HG03095 (cell line): ENCODE data around the gene CCM2.
A peak's percentile ranks its signal among the peaks of the same experiment; 100 is the strongest.

ENCODE experiments used
- ATAC-seq: cut with Tn5 transposase; IDR thresholded peaks from one replicate; pipeline ENCODE4 v1.9.1; 2021; ENCODE audit warnings: moderate library complexity; ENCODE audit not compliant: unreplicated experiment

CCM2 gene

DNA sequence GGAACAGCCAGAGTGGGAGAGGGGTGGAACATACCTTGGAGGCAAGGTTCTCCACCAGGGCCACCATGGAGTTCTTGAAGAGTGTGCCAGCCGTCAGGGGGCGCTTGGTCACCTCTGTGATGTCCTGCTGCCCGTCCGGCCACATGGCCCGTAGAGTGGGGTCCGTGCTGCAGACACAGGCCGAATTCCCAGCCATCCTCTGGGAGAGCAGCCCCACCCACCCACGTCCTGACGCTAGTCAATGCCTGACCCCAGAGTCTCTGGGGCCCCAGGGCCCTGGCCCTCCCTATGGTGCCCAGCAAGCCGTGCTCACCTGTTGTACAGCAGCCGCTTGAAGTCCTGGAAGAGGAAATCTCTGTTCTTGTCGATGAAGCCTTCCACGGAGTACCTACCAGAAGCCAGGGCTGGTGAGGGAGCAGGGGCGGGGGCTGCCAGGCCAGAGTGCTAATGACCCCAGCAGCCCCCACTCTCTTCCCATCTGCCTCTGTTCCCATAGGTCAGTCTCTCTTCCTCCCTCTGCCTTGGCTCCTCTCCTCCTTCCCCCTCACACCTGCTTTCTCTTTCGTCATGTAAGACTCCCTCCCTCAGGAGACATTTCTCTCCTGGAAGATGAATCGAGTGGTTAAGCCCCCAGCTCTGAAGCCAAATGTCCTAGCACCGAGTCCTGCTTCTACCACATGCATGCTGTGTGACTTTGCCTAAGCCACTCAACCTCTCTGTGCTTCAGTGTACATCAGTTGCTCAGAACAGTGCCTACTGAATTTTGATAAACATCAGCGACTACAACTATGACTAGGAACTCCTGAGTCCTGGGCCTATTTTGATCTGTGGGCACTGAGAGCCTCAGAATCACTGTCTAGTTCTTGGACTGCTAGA, 32.2 kb upstream of the CCM2 start:
- no peak for ATAC-seq

DNA sequence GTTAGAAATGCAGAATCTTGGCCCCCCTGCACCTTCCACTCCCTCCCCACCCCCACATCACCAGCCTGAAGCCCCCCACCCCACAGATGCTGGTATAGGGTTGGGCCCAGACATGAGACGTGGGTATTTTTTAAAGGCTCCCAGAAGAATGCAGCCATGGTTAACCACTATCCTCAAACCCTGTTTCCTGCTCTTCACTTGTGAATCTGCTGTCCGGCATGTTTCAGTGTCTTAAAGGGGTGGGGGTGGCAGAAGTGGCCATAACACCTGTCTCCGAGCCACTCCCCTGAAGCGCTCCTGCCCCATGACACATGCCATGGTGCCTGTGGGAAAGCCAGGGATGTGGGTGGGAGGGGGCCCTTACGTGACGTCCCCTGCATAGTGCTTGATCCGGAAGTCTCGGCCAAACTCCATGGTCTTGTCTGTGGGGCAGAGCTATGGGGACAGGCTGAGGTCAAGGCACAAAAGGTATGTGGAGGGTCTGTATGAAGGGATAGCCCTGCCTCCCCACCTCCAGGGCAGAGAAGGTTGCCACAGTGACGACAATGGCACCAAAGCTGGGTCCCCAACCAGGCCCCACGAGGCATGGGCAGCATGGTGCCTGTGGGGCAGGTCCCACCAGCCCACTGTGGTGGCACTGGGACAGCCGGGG, 30.8 kb upstream of the CCM2 start:
- ATAC-seq: no peak

DNA sequence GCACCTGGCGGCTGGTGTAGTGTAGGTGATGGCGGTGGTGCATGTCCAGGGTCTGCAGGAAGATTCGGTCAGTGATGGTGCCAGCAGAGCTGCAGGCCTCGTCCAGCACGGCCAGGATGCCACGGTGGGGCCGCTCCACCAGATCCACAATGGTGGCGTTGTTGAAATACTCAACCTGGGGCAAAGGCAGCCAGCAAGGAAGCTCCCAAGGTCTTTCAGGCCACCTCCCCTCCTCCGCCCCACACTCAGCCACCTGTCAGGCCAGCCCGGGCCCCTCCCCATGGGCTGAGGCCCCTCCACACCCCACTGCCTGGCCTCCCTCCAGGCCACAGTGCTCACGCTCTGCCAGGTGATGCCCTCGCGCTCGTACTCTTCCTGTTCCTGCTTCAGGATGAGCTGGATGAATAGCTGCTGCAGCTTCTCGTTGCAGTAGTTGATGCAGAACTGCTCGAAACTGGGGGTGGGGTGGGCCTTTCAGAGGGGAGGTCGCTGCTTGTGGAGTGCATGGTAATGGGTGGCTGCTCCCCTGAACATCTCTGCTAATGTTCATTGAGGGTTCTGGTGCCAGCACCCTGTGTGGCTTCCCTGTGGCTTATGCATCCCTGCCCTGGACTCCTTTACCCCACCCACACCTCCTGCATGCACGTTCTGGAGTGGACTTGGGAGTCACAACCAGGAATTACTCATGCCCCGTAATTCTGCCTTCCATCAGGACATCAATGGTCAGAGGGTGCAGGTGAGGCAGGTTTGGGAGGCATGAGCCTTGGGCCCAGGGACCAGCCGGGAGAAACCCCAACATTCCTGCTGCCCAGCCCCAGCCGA, 30.1 kb upstream of the CCM2 start:
- no peak for ATAC-seq

DNA sequence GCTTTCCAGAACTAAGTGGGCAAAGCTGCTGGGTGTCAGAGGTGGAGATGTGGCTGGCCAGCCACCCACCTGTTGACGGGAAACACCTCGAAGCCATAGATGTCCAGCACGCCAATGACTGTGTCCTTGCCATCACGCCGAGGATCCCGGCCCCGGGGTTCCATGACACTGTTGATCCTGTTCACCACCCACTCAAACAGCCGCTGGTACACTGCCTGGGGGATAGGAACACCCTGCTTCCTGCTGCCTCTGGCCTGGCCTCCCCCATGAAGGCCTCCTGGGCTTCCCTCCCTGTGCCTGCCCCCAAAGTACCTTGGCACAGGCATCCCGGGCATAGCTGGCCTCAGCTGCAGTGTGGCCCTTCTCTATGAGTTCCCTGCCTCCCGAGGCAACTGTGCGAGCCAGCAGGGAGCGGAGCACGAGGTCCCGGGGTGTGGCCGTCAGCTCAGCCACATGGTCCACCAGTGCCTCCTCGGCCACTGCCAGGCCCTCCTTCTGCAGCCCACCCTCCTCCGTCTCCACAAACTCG, 29.4 kb upstream of the CCM2 start:
- ATAC-seq: no peak

DNA sequence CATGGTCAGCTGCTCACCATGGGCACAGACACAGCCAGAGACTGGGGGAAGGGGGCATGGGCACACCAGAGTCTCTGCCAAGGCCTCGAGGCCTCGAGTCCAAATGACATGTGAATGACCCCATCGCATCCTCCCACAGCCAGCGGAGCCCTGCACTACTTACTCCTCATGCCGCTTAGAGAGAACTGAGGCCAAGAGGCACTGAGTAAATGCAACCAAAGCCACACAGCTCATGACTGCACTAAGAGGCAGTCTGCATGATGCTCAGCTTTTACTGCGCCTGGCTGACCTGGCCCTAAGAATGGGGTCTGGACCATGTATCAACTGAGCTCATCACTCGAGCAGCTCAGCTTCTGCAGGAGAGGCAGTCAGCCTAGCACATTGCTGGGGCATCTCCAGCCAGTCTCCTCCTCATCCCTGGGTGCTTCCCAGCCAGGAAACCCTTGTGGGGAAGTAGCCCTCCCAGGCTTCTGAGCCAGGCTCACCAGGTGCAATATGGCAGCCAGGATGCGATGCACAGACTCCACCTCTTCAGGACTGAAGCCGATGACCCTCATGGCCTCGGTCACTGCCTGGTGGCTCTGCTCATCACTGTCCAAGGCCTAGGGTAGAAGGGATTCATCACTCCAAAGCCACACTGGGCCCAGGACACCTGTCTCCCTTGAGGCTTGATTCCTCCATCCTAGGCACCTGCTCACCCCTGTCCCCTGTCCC, 28.7 kb upstream of the CCM2 start:
- no peak for ATAC-seq

DNA sequence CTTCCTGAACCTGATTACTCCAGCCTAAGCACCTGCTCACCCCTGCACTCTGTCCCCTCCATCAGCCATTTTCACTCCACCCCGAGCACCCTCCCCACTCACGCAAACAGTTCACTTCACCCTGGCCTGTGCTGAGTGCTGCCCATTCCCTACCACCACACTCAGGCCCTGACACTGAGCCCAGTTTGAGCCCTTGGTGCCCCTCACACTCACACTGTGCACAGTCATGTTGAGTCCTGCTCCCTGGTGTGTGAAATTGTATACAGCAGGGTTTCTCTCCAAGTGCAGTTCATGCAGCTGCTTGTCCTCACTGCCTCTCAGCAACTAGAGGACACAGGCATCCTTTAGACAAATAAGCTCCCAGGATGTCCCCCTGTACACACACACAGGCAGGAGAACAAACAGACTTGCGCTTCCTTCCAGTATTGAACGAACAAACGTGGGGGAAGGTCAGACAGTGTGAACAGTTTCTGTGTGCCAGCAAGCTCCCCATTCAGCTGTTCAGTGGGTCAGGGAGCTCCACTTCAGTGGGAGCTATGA, 28.0 kb upstream of the CCM2 start:
- ATAC-seq: no peak

DNA sequence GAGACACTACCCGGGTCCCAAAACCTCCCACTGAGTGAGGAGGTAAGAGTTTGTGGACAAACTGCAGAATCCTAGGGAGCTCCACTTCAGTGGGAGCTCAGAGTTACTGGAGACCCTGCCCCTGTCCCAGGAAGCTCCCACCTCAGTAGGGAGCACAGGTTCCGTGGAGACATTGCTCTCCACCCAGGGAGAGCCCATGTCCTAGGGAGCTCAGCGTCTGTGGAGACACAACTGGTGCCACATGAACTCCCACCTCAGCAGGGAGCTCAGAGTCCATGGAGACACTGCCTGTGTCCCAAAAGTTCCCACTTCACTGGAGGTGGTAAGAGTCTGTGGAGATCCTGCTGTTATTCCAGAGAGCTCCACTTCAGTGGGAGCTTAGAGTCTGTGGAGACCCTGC, 27.4 kb upstream of the CCM2 start:
- no peak for ATAC-seq

DNA sequence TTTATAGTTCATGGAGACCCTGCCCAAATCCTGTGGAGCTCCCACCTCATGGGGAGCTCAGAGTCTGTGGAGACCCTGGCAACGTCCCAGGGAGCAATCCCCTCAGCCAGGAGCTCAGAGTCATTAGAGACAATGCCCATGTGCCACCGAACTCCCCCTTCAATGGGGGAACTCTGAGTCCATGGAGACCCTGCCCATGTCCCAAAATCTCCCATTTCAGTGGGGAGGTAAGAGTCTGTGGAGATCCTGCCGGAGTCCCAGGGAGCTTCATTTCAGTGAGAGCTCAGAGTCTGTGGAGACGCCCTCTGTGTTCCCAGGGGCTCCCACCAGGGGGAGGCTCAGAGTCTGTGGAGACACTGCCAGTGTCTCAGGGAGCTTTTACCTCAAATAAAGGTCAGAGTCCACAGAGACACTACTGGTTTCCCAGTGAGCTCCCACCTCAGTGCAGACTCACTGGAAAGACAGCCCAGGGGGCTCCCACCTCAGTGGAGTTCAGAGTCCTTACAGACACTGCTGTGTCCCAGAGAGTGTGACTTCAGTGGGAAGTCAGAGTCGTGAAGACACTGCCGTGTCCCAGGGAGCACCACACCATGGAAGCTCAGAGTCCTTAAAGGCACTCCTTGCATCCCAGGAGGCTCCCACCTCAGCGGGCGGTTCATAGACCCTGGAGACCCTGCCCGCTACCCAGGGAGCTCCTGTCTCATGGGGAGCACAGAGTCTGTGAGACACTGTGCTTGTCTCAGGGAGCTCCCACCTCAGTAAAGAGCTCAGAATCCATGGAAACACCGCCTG, 26.2 kb upstream of the CCM2 start:
- no peak for ATAC-seq

DNA sequence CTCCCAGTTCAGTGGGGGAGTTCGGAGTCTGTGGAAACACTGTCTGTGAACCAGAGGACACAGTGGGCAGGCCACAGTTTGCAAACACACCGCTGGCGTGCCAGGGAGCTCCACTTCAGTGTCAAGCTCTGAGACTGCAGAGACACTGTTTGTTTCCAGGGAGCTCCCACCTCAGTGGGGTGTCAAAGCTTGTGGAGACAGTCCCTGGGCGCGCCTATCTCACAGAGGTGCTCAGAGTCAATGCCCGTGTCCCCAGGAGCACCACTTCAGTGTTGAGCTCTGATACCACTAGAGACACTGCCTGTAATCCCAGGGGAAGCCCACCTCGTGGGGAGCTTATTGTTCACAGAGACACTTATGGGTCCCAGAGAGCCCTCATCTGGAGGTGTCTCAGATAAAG, 25.5 kb upstream of the CCM2 start:
- no peak for ATAC-seq

DNA sequence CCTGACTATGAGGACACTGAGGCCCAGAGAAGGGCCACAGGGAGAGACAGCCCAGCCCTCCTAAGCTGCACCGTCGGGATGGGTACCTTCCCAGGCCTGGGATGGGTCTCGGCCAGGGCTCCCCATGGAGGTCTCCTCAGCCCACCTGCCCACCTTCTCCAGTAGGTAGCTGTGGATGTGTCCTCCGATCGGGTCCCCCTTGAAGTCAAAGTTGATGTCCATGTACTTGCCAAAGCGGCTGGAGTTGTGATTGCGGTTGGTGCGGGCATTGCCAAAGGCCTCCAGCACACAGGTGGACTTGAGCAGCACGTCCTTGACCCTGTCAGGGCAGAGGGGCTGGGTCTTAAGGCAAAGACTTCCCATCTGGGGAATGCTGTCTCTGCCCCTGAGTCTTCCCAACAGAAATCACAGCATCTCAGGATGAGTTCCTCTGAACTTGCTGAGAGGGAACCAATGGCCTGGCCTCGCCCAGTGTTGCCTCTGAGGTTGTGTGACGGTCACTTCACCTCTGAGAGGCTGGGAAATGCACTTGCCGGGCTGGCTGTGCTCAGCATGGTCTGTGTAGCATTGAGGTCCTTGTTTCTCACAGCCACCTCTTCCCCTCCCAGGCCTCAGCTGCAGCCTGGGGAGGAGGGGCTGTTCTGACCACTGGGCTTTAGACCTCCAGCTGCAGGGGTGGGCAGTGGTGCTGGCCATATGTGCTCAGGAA, 24.5 kb upstream of the CCM2 start:
- no peak for ATAC-seq

DNA sequence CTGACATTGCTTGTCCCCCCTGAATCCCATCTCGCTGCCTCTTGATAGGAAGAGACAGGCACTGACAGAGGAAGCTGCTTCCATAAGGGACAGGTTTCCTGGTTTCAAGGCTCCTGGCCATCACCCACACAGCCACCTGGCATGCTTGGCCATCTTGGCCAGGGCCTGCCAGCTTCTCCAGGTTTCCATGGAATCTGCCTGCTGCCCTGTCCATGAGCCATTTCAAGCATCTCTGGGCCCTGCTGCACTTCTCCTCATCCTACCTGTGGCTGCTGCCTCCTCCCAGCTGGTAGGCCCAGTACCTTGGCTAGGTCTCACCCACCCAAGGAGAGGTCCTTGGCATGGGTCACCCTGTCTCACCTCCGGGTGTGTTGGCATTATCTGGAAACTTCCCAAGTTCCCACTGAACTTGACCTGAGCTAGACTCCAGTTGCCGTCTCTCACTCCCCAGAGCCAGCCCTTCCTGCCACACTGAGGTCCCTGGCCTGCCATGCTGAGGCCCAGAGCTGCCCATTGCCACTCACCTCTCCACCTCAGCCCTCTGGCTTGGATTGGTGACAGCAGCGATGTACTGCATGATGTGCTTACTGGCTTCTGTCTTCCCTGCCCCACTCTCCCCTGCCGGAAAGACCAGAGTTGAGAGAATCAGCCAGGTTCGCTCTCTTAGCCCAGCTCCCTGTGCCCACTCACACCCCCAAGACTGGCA, 23.8 kb upstream of the CCM2 start:
- ATAC-seq: no peak

DNA sequence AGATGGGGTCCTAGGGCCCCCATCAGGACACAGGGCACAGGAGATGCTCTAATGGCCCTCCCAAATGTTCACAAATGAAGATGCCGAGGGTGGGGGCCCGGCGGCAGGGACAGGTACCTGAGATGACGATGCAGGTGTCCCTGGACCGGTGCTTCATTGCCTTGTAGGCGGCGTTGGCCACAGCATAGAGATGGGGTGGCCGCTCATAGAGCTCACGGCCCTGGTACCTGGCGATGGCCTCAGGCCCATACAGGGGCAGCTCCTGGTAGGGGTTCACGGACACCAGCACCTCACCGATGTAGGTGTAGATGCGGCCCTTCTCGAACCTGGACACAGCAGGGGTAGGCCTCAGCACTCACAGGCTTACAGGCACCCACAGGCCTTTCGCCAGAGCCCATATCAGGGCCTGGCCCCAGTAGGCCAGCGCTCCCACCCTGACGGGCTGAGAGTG, 23.2 kb upstream of the CCM2 start:
- no peak for ATAC-seq

DNA sequence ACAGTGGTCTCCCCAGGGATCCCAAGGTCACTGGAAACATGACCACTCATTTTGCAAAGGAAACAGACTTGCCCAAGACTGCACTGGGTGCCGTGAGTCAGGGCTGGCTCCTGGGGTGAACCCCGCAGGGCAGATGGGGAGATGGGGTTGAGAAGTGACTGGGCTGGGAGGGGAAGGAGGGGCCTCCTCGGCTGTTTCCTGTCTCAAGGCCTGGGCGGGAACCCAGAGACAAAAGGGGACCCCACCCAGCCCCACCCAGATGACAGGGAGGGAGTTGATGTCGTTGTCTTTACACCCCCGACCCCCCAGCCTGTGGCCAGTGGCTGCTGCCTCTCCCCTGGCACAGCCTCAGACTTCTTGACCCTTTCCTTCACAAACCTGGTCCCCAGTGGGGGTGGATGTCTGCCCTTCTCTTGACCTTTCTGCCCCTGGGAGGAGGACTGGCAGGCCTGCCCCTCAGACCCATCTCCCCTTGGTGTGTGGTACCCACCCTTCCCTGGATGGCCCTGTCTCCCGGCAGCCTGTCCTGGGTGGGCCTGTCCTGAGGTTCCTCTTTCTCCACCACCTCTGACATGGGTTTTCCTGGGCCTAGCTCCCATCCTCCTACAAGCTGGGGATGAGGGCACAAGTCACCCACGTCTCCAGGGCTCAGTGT, 22.6 kb upstream of the CCM2 start:
- no peak for ATAC-seq

DNA sequence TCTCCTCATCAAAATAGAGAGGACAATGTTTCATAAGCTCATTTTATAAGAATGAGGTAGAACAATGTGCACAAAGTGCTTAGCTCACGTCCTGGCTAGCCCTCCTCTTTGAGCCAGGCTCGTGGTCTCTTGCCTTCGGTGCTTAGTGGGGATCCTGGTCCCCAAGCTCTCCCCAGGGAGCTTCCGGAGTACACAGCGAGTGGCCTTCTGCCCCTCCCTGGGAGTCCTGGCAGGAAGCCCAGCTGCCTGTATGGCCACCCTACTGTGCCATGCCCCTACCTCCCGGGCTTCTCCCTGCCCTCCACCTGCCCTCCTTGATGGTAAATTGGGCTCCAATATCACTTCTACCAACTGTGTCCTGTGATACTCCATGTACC, 22.1 kb upstream of the CCM2 start:
- no peak for ATAC-seq

DNA sequence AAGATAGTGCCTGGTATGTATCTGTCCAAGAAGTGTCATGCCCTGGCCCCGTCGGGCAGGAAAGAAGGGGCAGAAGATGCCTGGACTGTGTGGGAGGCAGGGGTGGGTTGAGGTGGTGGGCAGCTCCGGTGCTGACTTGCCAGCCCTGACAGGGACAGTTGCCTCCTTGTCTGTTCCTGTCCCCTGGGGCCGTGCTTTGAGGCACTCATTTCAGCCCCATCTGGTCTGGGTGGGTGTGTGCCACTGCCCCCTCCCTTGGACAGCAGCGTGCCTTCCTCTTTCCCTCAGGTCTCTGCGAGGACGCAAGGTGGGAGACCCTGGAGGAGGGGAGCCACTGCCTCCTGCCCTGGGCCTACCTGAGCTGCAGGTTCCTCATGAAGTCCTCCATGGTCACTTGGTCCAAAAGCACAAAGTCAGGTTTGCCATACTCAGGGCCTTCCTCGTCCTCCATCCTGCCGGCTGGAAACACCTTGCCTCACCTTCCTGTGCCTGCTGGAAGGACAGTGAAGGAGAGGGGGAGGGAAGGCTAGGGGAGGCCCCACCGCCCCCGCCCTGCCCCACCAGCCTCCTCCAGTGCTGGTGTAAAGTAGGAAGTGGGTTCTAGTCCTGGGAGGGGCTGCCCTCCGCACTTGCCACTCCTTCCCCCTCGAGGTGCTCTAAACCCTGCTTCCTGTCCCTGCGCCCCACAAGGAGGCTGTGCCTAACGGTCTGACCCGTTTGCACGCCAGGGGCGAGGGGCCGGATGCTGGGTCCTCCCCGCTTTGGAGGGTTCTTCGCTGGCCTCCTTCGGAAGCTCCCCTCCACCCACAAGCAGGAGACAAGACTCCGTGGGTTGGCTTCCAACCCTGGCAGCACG, 21.3 kb upstream of the CCM2 start, which contains the start of gene MYO1G:
TSS of gene MYO1G (minus strand) at position 505 of the 856 bp plus-strand sequence. CDS start at position 451, 54 bp downstream.
- ATAC-seq: peak; percentile 59

DNA sequence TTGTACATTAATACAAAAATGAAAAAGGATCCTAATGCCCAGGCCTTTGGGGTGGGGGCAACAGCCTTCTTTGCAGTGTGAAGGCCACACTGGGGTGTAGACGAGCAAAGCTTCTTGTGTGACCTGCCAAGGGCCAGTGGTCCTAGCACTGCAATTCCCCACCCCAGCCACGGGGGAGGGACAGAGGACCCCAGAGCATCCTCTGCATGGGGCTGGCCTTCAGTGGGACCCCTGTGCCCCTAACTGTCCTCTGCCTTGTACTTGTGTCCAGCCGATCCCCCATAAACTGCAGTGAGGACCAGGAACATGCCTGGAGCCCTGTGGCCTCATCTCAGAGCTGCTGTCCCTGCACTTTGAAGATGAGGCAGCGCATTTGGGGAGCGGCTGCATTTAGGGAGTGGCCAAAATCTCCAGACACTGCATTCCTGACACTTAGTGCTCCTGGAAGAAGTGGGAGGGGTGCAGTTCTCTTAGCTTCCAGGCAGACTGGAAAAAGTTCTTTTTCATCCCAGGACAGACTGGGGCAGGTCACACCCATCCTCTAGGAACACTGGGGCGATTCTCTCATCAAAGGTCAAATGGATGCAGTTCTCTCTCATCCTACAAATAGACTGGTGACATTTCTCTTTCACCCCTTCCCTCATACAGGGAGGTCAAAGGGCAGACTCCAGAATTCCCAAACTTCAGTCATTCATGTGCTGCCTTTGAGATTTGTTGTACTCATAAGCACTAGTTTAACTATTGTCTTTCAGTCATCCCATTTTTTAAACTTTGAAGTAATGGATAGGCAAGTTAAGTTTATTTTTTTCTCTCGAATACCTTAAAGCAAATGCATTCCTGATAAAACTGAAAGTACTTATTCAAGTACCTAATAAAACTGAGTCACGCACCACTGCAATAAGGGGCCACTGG, 20.3 kb upstream of the CCM2 start:
- ATAC-seq: no peak
